Pancreas (tissue), 10 donors: ENCODE results near the gene ANTXR2. TPM values are rescaled to one million over a fixed set of nuclear protein-coding genes. Genes with fewer than 3 reads are reported as not detected.

ENCODE experiments used
- ATAC-seq, 4 donors: fragments of 200-7000 bp; cut with Tn5 transposase; one replicate each; pipeline versions ENCODE4 v1.8.0 to v1.9.1; 2020; ENCODE audit warnings: mild to moderate bottlenecking in 4 of 4, moderate library complexity in 4 of 4
- DNase-seq, 6 donors: peaks; one replicate each; pipeline ENCODE4 v3.0.0-alpha.2; 2020
- FAIRE-seq: peaks from 2 replicates; lab custom pipeline; 2012; peaks lifted over from hg19 to GRCh38; lab: Jason Lieb, UNC
- H3K27ac ChIP-seq, 4 donors: fragments of 200-600 bp; sonication (generic); 1 replicate in 3 of 4; 2 replicates in 1 of 4; pipeline versions ENCODE4 v1.5.0 to v1.8.0; 2020
- H3K27me3 ChIP-seq, 4 donors: fragments of 200-600 bp; one replicate each; pipeline ENCODE4 v1.8.0; 2021
- H3K36me3 ChIP-seq, 3 donors: fragments of 200-600 bp; sonication (generic) in 1 of 3; one replicate each; pipeline versions ENCODE4 v1.5.0 to v1.8.0; 2020 to 2021
- H3K4me1 ChIP-seq, 3 donors: fragments of 200-600 bp; one replicate each; pipeline ENCODE4 v1.8.0; 2021
- H3K4me3 ChIP-seq, 4 donors: fragments of 200-600 bp; sonication (generic) in 2 of 4; one replicate each; pipeline versions ENCODE4 v1.5.0 to v1.8.0; 2020 to 2021
- H3K9me3 ChIP-seq, 4 donors: fragments of 200-600 bp; one replicate each; pipeline ENCODE4 v1.8.0; 2021
- WGBS, 2 donors: extraction: QIAGEN DNeasy Blood & Tissue Kit; methylation state at CpG; one replicate each; pipeline ENCODE4 v1.1.7; 2013; 5-methylcytosine and 5-hydroxymethylcytosine counted together
- intact Hi-C, 3 donors: fragments of 100-400 bp; cut with DNase I; formaldehyde crosslinking; loops; one replicate each; pipeline versions ENCODE4 v1.11.1 to v1.14.2; 2022
- polyA plus RNA-seq, 2 donors: library from polyadenylated mRNA; stranded (reverse); fragments of 200-250 nt; gene quantifications; one replicate each; pipeline ENCODE4 v1.2.3, GENCODE V29; 2013
- total RNA-seq, 6 donors: library from RNA; stranded (reverse); fragmentation: NEBNext Ultra II Directional in 4 of 6; extraction: Animal tissue kit (Norgen Biotek cat#: 25700) in 4 of 6; gene quantifications; one replicate each; pipeline versions ENCODE4 v1.2.1 to v1.2.4, GENCODE V29; 2021 to 2023
- TF ChIP-seq, protein P1 (sequence below), 4 donors: fragments of 200-600 bp; sonication (generic) in 3 of 4; IDR thresholded peaks; one replicate each; pipeline versions ENCODE4 v1.5.0 to v1.8.0; 2021; ENCODE audit warnings: antibody characterized with exemption in 4 of 4
- donor health status: healthy with polysubstance abuse.
- donor health status: DM: no; HTN: no; CAD: no; lungs with moderate emphysema.
- donor health status: DM: no; HTN: no; CAD: no.
- donor health status: control.
- donor health status: control.
- donor health status: Bipolar disorder and iron deficiency.
- donor health status: DM: yes; HTN: yes; CAD: no.
- donor health status: DM: no; HTN: no; CAD: no.
- donor health status: DM: no; HTN: no; CAD: no.
- donor health status: DM: yes; HTN: yes; CAD: no.

The ANTXR2 gene
- total and polyA plus RNA-seq, 8 donors, result 1.4 to 22.4 (median 4.6) TPM

GRCh38 chr4:79934660-79935059 lies 138.4 kb downstream of the ANTXR2 start:
- no peaks in the 10 kb centered on the region for H3K36me3 ChIP-seq
- no peaks in the 10 kb centered on the region for H3K9me3 ChIP-seq
- 92 to 95% methylated on average over 2 of the region's 2 CpGs for WGBS, 2 donors
- no peak overlapping the region for H3K27ac ChIP-seq
- no peak overlapping the region for H3K4me3 ChIP-seq
- intact Hi-C loops, result no loop called here
- H3K4me1 ChIP-seq, result no peaks in the 10 kb centered on the region
- DNase-seq (no peak), FAIRE-seq (no peak), ATAC-seq (no peak)
- TF ChIP-seq, protein P1, sequence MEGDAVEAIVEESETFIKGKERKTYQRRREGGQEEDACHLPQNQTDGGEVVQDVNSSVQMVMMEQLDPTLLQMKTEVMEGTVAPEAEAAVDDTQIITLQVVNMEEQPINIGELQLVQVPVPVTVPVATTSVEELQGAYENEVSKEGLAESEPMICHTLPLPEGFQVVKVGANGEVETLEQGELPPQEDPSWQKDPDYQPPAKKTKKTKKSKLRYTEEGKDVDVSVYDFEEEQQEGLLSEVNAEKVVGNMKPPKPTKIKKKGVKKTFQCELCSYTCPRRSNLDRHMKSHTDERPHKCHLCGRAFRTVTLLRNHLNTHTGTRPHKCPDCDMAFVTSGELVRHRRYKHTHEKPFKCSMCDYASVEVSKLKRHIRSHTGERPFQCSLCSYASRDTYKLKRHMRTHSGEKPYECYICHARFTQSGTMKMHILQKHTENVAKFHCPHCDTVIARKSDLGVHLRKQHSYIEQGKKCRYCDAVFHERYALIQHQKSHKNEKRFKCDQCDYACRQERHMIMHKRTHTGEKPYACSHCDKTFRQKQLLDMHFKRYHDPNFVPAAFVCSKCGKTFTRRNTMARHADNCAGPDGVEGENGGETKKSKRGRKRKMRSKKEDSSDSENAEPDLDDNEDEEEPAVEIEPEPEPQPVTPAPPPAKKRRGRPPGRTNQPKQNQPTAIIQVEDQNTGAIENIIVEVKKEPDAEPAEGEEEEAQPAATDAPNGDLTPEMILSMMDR (IDR thresholded peaks at IDR 0.05), result no peak
- H3K27me3 ChIP-seq, result no peaks in the 10 kb centered on the region

- FAIRE-seq, result no peak
- WGBS, 2 donors, result 55 to 75% methylated on average over 1 of the region's 1 CpG
- no peak overlapping the region for H3K4me3 ChIP-seq
- intact Hi-C loops, result no loop called here
- H3K27me3 ChIP-seq, result no peaks in the 10 kb centered on the region
- TF ChIP-seq, protein P1 (IDR thresholded peaks at IDR 0.05), result no peak
- H3K27ac ChIP-seq, result no peak overlapping the region
- H3K4me1 ChIP-seq, result no peaks in the 10 kb centered on the region
- ATAC-seq, result no peak
- no peaks in the 10 kb centered on the region for H3K36me3 ChIP-seq
- no peak for DNase-seq
- no peaks in the 10 kb centered on the region for H3K9me3 ChIP-seq
These were observed 145.1 kb downstream of the ANTXR2 start for GRCh38 chr4:79927931-79928330.

DNA sequence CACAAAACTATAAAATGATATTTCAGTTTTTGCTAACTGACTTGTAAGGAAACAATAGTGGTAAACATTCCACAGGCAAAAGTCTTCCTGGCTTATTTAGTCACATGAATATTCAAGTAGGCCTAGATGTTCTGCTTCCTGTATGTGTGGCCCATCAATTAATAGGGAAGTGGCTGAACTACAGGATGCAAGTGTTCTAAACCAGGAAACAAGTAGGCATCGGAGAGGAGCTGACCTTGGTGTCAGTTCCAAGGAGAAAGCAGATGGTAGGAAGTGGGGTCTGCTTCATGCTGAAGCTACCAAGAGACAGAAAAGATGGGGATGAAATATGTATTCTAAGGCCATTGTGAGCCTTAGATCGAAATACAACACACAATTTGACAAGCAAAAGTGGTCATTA lies 149.7 kb downstream of the ANTXR2 start:
- Histone ChIP-seq H3K4me1 (no peaks in the 10 kb centered on the region), H3K36me3 (no peaks in the 10 kb centered on the region), H3K27me3 (no peaks in the 10 kb centered on the region), H3K27ac (no peak overlapping the region), H3K4me3 (no peak overlapping the region), H3K9me3 (no peaks in the 10 kb centered on the region)
- ATAC-seq (no peak), DNase-seq (no peak), FAIRE-seq (no peak)
- WGBS, 2 donors, result 73 to 75% methylated on average over 2 of the region's 2 CpGs
- TF ChIP-seq, protein P1 (IDR thresholded peaks at IDR 0.05), result no peak
- intact Hi-C loops, result no loop called here

DNA sequence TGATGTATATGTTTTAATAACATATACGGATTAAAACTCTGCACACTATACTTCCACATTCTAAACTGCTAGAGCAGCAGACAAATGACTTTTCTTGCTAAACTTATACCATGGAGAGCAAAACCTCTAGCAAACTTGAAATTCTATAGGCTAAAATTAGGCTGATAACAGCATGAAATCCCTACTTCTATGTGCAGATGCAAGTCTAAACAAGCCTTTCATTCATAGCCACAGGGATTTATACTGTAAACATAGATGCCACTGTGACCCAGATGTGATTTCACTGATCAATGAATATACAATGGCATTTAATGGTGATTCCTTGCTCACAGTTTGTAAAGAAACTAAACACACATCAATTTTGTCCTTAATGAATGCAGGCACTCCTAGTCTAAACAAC lies 151.0 kb downstream of the ANTXR2 start:
- Histone ChIP-seq H3K27me3 (no peaks in the 10 kb centered on the region), H3K4me1 (no peaks in the 10 kb centered on the region), H3K27ac (no peak overlapping the region), H3K36me3 (no peaks in the 10 kb centered on the region), H3K4me3 (no peak overlapping the region), H3K9me3 (no peaks in the 10 kb centered on the region)
- FAIRE-seq (no peak), DNase-seq (no peak), ATAC-seq (no peak)
- intact Hi-C loops, result no loop called here
- TF ChIP-seq, protein P1 (IDR thresholded peaks at IDR 0.05), result no peak
- WGBS, 2 donors, result 89 to 95% methylated on average over 1 of the region's 1 CpG

- DNase-seq, result no peak
- FAIRE-seq, result no peak
- TF ChIP-seq, protein P1 (IDR thresholded peaks at IDR 0.05), result no peak
- no peaks in the 10 kb centered on the region for H3K4me1 ChIP-seq
- intact Hi-C loops, result no loop called here
- no peaks in the 10 kb centered on the region for H3K9me3 ChIP-seq
- 42 to 73% methylated on average over 3 of the region's 3 CpGs for WGBS, 2 donors
- no peak overlapping the region for H3K27ac ChIP-seq
- H3K27me3 ChIP-seq, result no peaks in the 10 kb centered on the region
- H3K4me3 ChIP-seq, result no peak overlapping the region
- H3K36me3 ChIP-seq, result no peaks in the 10 kb centered on the region
- no peak for ATAC-seq
These were observed 152.7 kb downstream of the ANTXR2 start for GRCh38 chr4:79920163-79920853.
